Mononuclear cell (primary cell): ENCODE data around the gene CLRN2. TPM values are rescaled to one million over a fixed set of nuclear protein-coding genes. Genes with fewer than 3 reads are reported as not detected.
"Not testable (repeated sequence)": the region's sequence is repeated elsewhere in the genome, so short reads cannot be mapped to it uniquely, and the experiment has no call there.

ENCODE experiments used
- H3K27me3 ChIP-seq: 2 replicates; pipeline ENCODE4 v1.6.0; 2011; ENCODE audit warnings: low read length, control low read depth; ENCODE audit not compliant: insufficient read depth
- H3K4me1 ChIP-seq: 2 replicates; pipeline ENCODE4 v1.5.1; 2011; ENCODE audit warnings: mild to moderate bottlenecking, low read length, control low read depth; ENCODE audit not compliant: insufficient read depth
- H3K4me3 ChIP-seq: 2 replicates; pipeline ENCODE4 v1.5.1; 2011; ENCODE audit warnings: mild to moderate bottlenecking, low read length, moderate library complexity
- H3K9me3 ChIP-seq: 2 replicates; pipeline ENCODE4 v1.5.1; 2011; ENCODE audit warnings: low read depth, mild to moderate bottlenecking, control low read depth, low read length
- total RNA-seq: library from RNA; depleted of rRNA; stranded (reverse); fragments of >200 nt; gene quantifications from one replicate; pipeline ENCODE4 v1.2.3, GENCODE V29; 2012

CLRN2 gene
- total RNA-seq, 1 donor = not detected

DNA sequence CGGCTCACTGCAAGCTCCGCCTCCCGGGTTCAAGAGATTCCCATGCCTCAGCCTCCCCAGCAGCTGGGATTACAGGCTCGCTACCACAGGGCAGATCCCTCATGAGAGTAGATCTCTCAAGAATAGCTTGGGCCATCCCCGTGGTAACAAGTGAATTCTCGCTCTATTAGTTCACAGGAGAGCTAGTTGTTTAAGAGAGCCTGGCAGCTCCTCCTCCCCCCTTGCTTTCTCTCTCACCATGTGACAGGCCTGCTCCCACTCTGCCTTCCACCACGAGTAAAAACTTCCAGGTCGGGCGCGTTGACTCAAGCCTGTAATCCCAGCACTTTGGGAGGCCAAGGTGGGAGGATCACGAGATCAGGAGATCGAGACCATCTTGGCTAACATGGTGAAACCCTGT lies 31.7 kb downstream of the CLRN2 start:
- no peaks in the 10 kb centered on the region for H3K9me3 ChIP-seq

DNA sequence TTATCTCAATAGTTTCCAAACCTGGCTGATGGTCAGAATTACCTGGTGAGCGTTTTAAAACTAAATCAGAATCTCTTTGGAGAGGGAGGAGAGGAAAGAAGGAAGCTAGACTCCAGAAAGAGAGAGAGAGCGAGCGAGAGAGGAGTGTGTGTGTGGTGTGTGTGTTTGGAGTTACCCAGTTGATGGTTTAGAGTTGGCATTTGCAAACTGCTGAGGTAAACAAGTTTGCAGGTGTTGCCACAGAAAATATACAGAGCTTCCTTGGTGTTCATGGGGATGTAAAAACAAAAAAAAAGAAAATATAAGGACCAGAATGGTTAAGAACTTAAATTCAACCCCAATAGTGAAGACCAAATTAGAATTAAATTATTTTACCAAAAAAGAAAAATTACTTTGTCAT lies 35.6 kb downstream of the CLRN2 start:
- H3K9me3 ChIP-seq = no peaks in the 10 kb centered on the region
- peaks cover 3% of the 10 kb centered on the region for H3K4me1 ChIP-seq
- H3K4me3 ChIP-seq = no peak overlapping the region
- H3K27me3 ChIP-seq = peaks cover 3% of the 10 kb centered on the region

More for the DNA sequence above, 31.7 kb downstream of the CLRN2 start:
- H3K4me1 ChIP-seq = peaks cover 3% of the 10 kb centered on the region
- H3K4me3 ChIP-seq = no peak overlapping the region
- H3K27me3 ChIP-seq = peaks cover 3% of the 10 kb centered on the region

DNA sequence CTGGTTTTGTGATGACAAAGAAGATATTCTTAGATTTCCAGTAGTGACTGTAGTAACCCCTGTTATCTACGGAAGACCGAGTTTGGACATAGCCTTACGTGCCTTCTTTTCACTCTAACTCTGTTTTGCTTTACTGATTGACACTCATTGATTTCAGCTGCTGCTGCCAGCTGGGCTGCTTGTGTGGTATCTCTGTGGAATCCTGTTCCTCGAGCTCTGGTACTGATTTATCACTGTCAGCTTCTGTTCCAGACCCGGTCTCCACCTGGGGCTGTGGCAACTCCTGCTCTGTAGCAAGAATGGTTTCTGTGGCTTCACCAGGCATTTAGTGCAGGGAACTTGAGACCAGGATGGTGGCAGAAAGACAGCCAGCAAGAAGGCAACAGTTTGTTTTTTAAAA lies 37.5 kb downstream of the CLRN2 start:
- H3K4me3 ChIP-seq = no peak overlapping the region
- H3K9me3 ChIP-seq = no peaks in the 10 kb centered on the region
- H3K27me3 ChIP-seq = peaks cover 3% of the 10 kb centered on the region
- H3K4me1 ChIP-seq = peaks cover 3% of the 10 kb centered on the region

DNA sequence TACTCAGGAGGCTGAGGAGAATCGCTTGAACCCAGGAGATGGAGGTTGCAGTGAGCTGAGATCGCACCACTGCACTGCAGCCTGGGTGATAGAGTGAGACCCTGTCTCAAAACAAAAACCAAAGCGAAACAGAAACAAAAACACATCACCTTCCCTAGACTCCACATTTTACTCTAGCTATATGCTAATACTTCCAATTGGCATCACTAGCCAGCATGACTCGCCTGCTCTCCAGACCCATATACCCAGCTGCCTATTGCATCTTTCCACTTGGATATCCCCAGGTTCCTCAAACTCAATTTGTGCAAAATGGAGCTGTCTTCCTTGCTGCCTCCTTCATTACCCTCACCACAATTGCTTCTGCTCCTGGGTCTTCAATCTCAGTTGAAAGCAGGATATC lies 39.6 kb downstream of the CLRN2 start:
- H3K9me3 ChIP-seq = no peaks in the 10 kb centered on the region
- peaks cover 3% of the 10 kb centered on the region for H3K27me3 ChIP-seq

DNA sequence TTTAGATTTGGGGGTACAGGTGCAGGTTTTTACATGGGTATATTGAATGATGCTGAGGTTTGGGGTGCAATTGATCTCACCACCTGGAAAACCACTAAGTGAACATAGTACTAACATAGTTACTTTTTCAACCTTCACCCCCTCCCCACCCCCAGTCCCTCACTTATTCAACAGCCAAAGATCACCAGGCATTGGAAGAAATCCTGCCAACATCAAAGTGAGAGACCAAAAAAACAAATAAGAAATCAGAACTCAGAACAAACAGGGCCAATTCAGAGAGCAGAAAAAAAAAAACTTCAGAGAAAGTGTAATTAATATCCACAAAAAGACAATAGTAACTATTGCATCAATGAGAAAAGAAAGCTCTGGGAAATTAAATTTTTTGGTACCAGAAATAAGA lies 41.5 kb downstream of the CLRN2 start:
- H3K4me3 ChIP-seq = no peak overlapping the region
- no peaks in the 10 kb centered on the region for H3K4me1 ChIP-seq
- no peaks in the 10 kb centered on the region for H3K9me3 ChIP-seq
- no peaks in the 10 kb centered on the region for H3K27me3 ChIP-seq

More for the DNA sequence above, 39.6 kb downstream of the CLRN2 start:
- peaks cover 1% of the 10 kb centered on the region for H3K4me1 ChIP-seq
- H3K4me3 ChIP-seq = no peak overlapping the region

DNA sequence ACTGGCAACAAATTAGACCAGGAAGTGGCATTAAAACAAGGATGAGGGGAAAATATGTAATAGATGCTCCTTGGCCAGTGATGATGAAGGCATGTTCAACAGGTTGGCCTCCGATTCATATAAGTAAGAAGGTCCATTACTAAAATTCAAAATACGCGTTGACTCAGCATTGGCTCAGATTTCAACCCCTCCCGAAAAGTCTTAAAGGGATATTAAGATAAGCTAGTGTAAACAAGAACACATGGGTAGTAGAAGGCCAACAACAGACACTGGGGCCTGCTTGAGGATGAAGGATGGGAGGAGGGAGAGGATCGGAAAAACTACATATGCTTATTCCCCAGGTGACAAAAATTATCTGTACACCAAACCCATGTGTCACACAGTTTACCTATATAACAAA lies 42.9 kb downstream of the CLRN2 start:
- H3K27me3 ChIP-seq = no peaks in the 10 kb centered on the region
- no peaks in the 10 kb centered on the region for H3K4me1 ChIP-seq
- no peaks in the 10 kb centered on the region for H3K9me3 ChIP-seq
- H3K4me3 ChIP-seq = no peak overlapping the region

DNA sequence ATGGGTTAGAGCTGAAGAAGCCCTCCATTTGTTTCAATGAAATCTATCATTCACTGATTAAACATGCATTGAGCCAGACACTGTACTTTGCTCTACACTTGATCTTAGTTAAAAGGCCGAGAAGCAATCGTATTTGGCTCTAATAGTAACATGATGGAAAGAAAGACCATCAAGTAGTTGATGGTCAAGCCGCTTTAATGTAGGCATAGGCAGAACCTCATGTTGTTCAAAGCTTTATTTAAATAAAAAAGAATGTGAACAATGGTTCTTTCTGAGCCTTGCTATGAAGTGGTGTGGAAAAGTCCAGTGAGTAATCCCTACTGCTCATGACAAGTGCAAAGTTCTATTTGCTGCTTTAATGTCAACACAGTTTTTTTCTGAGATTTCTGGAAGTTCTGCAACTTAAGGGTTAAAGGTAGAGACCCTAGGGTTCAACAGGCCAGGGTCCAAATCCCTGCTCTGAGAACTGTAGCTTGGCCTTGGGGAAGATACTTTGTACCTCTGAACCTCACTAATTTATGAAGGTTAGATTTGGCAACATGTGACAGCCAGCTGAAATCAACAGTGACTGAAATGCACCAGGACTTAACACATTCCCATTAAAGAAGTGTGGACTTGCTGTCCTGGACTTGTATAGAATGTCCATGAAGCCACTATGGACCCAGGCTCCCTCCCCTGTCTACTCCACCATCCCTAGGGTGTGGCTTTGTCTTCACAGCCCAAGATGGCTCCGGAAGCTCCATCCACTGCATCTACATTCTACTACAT lies 44.2 kb downstream of the CLRN2 start:
- Histone ChIP-seq H3K4me1 (no peaks in the 10 kb centered on the region), H3K27me3 (no peaks in the 10 kb centered on the region), H3K9me3 (no peaks in the 10 kb centered on the region), H3K4me3 (no peak overlapping the region)

DNA sequence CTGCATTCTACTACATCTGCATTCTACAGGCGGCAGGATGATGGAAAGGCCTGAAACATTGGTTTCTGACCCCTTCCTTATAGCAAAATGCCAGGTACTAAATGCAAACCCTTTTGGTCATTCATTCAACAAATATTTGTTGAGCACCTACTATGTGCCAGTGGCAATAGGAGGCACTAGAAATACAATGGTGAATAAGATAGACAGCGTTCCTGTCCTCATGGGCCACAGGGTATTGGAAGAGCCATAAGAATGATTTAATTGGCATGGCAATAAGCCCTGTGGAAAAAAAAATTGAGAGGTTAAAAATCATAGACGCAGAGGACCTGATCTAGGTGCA lies 44.7 kb downstream of the CLRN2 start:
- H3K27me3 ChIP-seq = no peaks in the 10 kb centered on the region
- H3K9me3 ChIP-seq = no peaks in the 10 kb centered on the region
- no peak overlapping the region for H3K4me3 ChIP-seq
- H3K4me1 ChIP-seq = no peaks in the 10 kb centered on the region

DNA sequence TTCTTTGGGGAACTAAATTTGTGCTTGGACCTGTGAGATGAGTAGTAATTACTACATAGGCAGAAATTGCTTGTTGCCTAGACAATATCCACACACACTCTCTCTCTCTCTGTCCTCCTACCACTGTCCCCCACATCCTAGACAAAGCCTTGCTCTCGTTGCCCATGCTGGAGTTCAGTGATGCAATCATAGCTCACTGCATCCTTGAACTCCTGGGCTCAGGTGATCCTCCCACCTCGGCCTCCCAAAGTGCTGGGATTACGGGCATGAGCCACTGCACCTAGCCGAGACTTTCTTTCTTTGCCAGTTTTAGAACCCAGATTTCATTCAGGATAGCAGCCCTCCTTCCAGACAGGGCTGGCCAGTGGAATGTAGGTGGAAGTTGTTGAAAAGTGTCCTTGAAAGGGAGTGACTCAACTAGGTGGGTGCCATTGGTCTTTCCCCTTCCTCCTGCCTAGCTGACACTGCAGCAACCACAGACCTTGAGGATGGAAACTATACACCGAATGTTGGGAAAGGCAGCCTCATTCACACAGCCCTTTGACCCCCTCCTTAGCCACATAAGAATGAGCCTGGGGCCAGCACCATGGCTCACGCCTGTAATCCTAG lies 45.2 kb downstream of the CLRN2 start:
- no peaks in the 10 kb centered on the region for H3K27me3 ChIP-seq
- H3K4me1 ChIP-seq = no peaks in the 10 kb centered on the region
- no peak overlapping the region for H3K4me3 ChIP-seq
- no peaks in the 10 kb centered on the region for H3K9me3 ChIP-seq

DNA sequence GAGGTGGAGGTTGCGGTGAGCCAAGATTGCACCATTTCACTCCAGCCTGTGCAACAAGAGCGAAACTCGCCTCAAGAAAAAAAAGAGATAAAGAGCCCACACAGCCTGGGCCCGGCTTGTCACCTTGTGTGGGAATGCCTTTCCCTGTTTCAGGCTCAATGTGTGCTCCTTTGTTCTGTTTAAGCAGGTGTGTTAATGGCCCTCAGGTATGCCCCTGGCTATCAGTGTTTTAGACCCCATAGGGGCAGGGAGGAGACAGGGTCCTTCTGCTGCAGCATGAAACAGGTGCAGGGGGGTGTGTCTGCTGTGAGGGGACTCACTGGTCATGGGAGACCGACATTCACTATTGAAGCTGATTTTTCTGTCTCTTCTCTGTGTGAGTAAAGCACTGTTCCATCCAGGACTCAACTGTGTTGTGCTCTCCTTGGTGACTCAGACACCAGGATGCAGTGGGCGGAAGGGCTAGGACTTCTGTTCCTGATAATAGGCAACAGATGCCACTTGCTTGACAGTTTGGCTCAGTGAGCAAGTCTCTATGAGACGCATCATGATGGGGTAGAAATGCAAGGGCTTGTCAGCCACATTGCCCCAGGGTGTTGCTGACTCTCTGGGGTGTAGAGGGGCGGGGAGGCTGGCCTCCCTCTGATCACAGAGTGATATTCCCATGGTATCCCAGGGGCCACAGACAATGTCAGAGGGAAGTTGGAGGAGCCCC lies 46.4 kb downstream of the CLRN2 start:
- Histone ChIP-seq H3K9me3 (no peaks in the 10 kb centered on the region), H3K4me3 (no peak overlapping the region), H3K27me3 (no peaks in the 10 kb centered on the region)

DNA sequence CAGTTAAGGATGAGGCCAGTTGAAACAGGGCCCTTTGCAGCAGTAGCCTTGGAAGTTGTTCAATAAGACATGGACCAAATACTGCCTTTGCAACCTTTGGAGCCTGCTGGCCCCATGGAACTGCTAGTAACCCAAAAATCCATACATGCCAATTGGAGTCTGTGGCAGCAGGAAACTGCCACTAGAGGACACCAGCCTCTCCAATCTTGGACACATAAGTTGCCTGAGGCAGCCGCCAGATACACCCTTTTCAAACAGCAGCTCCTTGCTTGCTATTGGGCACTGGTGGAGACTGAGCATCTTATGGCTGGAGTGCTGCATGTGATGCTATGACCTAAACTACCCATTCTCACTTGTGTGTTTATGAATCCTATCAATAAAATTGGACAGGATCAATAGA lies 47.2 kb downstream of the CLRN2 start:
- Histone ChIP-seq H3K4me1 (no peaks in the 10 kb centered on the region), H3K27me3 (no peaks in the 10 kb centered on the region), H3K9me3 (no peaks in the 10 kb centered on the region), H3K4me3 (no peak overlapping the region)

More for the DNA sequence above, 46.4 kb downstream of the CLRN2 start:
- no peaks in the 10 kb centered on the region for H3K4me1 ChIP-seq

DNA sequence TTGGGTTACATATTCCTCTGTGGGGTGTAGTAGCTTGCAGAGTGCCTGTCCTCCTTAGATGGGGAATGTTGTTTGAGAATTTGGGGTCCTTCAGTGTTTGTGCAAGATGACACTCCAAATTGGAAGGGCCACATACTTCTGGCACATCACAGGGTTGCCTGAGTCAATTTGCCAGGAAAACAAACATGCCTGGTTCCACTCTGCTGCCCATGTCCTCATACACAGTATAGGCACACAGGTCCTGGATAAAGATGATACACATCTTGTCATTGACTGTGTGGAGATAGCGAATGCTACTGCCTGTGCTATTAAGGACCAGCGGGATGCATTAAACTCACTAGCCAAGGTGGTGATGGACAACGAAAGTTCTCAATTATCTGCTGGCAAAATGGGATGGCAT lies 50.9 kb downstream of the CLRN2 start:
- Histone ChIP-seq H3K4me1 (no peaks in the 10 kb centered on the region), H3K9me3 (no peaks in the 10 kb centered on the region), H3K27me3 (no peaks in the 10 kb centered on the region), H3K4me3 (no peak overlapping the region)

DNA sequence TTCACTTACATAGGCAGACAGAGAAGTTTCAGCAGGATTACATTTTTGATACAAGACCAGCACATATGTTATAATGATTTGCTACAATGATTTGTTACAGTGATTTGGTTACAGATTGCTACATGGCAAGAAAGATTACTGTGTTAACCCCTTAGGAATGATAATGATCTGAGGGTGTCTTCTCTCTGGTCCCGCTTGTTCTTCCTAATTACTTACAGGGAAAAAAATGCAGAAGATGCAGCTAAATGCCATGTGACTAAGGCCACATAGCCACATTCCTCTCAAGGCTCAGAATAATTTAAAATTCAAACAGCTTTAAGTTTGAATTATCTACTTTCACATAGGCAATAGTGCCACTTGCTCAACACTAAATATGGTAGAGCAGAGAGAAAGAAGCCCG lies 52.3 kb downstream of the CLRN2 start:
- no peaks in the 10 kb centered on the region for H3K4me1 ChIP-seq
- no peaks in the 10 kb centered on the region for H3K27me3 ChIP-seq
- H3K4me3 ChIP-seq = no peak overlapping the region
- no peaks in the 10 kb centered on the region for H3K9me3 ChIP-seq

DNA sequence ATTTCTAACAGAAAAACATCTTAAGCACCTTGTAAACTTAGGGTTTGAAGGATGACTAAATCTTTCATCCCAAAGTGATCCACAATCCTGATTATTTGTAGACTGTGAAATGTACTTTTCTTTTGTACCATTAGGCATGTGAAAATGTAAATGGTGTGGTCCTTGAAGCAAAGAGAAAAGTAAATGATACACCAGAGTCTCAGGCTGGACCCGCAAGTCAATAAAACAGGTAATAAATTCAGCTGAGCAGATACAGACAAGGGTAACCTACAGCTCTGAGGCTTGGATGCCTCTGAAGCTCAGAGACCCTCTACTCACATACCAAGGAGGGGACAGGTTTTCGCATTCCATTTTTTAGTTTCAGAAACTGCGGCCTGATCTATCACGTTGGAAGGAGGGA lies 59.2 kb downstream of the CLRN2 start:
- H3K27me3 ChIP-seq = no peaks in the 10 kb centered on the region
- peaks cover 23% of the 10 kb centered on the region for H3K4me1 ChIP-seq
- no peaks in the 10 kb centered on the region for H3K9me3 ChIP-seq
- no peak overlapping the region for H3K4me3 ChIP-seq

DNA sequence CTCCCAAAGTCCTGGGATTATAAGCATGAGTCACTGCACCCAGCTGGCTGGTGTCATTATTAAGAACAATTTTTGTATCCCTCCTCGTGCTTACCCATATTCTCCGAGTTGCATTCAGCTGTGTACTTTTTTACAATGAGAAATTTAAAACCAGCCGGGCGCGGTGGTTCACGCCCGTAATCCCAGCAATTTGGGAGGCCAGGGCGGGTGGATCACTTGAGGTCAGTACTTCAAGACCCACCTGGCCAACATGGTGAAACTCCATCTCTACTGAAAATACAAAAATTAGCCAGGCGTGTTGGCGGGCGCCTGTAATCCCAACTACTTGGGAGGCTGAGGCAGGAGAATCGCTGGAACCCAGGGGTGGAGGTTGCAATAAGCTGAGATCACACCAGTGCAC lies 60.2 kb downstream of the CLRN2 start:
- H3K9me3 ChIP-seq, H3K4me3 ChIP-seq, H3K27me3 ChIP-seq: not testable (repeated sequence)
- H3K4me1 ChIP-seq = peaks cover 32% of the 10 kb centered on the region
